ENCODE data around the gene IFRD1.

Gene IFRD1

DNA sequence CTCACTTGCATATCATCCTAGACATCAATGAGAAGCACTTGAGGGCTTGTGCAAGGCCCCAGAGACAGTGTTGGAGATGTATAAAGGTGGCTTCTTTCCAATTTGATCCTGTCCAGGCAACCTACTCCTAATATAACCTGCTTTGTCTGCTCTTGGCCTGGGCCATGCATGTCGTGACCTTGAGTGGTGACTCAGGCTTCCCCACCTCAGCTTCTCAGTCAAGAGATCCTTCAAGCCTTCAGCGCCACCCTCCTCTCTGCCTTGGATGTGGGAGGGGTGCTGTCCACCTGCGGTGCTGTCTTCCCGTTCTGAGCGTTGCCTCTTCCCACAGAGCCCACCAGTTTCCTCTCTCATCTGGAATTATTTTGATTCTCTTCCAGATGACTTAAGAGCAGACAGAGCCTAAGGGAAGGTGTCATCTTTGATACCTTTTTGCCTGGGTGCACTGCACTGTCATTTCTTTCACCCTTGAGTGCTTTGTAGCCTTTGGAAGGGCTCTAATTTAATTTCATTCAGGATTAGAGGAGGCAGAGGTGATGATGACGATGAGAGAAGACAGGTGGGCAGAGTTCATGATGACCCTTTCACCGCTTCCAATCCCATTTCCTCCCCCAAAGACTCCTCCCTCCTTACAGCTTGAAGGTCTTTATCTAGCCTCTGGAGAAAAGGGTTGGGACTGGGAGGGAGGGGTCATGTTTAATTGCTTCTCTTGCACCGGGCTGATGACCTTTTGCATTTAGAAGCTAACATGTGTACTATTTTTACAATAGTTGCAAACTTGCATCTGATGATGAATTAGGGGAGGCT, 37.4 kb downstream of the IFRD1 start:
- no peak for DNase-seq (ENCODE audit: low read depth in 3 of 3)

GRCh38 chr7:112488264-112488552, 37.9 kb downstream of the IFRD1 start:
- no peak for DNase-seq (ENCODE audit: low read depth in 3 of 3)

DNA sequence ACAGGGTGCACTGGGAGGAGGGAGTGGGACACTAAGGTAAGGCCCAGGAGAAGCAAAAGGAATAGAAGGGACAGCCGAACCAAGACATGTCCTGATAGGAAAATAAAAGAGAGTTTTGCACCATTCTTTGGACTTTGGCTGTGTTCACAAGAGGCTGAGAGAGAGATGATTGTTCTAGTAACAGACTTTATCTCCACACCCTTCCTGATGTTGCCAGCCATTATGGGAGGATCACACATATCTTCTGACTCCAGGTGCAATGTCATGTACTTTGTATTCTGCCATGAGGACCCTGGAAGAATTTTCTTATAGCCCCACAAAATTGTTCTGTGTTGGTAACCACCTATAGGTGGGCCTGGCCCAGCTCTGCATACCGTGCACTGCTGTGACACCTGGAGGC, 41.9 kb downstream of the IFRD1 start:
- no peak for DNase-seq (ENCODE audit: low read depth in 3 of 3)

DNA sequence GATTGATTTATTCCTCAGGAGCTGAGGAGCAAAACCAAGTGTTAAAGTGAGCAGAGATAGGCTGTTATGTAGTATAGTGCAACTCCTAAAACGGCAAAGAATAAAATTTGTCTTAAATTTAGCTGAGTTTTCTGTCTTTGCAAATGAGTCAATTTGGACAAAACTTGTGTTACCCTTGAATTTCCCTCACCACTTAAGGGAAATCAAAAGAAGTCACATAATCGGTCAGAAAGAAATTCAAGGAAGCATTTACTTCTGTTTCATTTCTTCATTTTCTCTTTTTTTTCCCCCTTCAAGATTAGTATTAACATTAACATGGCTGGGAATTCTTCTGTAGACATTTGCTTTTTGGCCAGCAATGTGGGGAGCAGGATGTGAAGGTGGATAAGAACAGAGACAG, 44.4 kb downstream of the IFRD1 start:
- no peak for DNase-seq (ENCODE audit: low read depth in 3 of 3)

- DNase-seq (ENCODE audit: low read depth in 3 of 3), result no peak
Observed at GRCh38 chr7:112495156-112495788, 45.0 kb downstream of the IFRD1 start.

DNA sequence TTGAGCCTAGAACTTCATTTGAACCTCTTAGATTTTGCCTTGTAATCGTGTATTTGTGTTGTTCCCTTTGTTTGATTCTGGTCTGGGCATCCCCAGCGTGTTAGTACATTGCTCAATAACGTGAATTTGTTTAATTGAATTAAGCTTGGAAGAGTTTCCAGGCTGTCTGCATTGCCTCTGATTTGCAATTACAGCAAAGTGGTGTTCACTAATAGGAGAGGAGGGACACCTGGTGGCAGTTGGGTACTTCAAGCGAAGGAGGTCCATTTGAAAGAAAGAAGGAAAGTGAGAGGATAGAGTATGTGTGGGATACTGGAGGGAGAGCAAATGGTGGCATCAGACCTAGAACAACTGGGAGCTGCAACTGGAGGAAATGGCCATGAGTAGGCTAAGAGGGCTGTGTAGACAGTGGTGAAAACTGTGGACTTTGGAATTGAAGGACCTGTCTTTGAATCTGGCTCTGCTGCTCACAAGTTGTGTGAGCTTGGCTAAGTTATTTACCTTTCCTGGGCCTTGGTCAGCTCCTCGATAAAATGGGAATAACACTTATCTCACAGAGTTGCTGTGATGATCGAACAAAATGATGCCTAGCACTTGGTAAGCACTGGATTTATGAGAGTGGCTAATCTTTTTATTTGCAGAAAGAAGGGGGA, 45.7 kb downstream of the IFRD1 start:
- peak in 2 of 3 experiments; percentile 7 to 8 for DNase-seq (ENCODE audit: low read depth in 3 of 3)

DNA sequence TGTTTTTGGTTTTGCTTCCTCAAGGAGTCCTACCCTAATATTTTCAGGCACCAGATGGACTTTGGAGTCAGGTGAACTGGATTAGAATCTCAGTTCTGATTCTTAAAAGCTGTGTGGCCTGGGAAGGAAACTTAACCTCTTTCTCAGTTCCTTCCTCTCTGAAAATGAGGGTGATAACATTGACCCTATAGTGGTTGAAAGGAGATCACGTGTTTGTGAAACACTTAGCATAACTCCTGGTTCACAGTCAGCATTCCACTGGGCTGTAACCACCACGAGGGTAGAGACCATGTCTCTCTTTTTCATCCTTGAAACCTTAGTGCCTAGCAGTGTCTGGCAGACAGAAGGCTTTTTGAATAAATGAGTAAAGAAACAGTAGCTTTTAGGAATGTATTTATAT, 47.2 kb downstream of the IFRD1 start:
- no peak for DNase-seq (ENCODE audit: low read depth in 3 of 3)

- no peak for DNase-seq (ENCODE audit: low read depth in 3 of 3)
Observed at GRCh38 chr7:112500619-112501018, 50.4 kb downstream of the IFRD1 start.

DNA sequence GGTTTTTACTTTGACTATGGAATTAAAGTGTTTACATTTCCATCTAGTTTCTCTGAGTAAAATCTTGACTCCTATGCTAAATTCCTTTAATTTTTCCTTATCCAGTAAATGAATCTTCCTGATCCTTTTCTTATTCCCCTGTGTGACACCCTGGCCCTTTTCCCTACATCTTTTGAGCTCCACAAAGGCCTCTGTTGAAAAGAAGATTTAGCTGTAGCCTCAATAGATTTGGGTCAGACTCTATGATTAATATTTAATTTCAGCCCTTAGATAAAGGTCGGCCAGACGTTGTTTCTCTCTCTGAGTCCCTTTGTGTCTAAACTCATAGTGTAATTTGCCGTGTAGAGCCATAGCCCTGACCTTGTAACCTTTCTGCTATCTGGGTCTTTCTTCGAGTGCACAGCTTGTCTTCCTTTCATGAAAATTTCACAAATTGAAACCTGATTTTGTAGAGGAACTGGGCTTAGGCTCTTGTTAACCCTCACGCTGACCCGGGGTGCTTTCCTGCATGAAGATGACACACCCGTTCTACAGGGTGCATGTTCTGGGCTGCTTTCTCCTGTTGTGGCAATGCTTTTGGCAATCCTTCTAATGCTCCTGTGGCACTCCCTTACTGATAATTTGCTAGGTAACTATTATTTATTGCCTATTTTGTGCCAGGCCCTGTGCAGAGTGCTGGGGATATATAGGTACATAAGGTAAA, 51.7 kb downstream of the IFRD1 start:
- no peak for DNase-seq (ENCODE audit: low read depth in 3 of 3)

DNA sequence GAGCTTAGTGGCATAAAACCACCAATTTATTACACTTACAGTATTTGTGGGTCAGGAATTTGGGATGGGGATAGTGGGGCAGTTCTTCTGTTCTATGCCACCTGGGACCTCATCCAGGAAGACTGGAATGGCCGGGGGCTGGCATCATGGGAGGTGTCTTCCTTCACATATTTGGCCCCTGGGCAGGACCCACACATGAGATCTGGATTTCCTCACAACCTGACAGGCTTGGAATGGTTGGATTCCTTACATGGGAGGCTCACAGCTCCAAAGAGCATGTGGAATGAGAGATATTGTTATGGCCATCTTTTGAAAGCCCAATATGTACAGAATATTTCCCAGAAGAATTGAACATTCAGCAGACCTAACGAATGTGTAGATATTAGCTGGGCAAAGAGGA, 52.4 kb downstream of the IFRD1 start:
- no peak for DNase-seq (ENCODE audit: low read depth in 3 of 3)

GRCh38 chr7:112503361-112503972, 53.2 kb downstream of the IFRD1 start:
- DNase-seq (ENCODE audit: low read depth in 3 of 3), result no peak

- DNase-seq (ENCODE audit: low read depth in 3 of 3), result no peak
Observed at GRCh38 chr7:112504093-112504695, 53.9 kb downstream of the IFRD1 start.

GRCh38 chr7:112505495-112505894, 55.2 kb downstream of the IFRD1 start:
- no peak for DNase-seq (ENCODE audit: low read depth in 3 of 3)

GRCh38 chr7:112508404-112508803, 58.1 kb downstream of the IFRD1 start:
- DNase-seq (ENCODE audit: low read depth in 3 of 3), result no peak

DNA sequence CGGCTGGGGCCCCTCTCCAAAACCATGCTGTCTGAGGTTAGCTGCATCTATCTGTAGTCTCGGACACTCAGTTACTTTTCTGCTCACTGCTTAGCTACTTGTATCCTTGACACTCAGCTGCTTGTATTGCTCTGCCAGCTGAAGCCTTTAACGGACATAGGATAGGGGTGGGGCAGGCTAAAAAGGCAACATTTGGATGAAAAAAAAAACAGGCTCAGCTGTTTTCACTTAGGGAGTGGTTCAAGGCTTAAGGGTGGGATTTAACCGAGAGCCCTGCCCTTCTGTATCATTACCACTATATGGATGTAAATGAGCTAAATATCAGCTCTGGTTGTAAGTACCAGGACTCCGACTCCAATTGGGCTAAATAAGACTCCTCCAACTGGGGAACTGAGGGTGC, 59.1 kb downstream of the IFRD1 start:
- DNase-seq (ENCODE audit: low read depth in 3 of 3), result no peak

DNA sequence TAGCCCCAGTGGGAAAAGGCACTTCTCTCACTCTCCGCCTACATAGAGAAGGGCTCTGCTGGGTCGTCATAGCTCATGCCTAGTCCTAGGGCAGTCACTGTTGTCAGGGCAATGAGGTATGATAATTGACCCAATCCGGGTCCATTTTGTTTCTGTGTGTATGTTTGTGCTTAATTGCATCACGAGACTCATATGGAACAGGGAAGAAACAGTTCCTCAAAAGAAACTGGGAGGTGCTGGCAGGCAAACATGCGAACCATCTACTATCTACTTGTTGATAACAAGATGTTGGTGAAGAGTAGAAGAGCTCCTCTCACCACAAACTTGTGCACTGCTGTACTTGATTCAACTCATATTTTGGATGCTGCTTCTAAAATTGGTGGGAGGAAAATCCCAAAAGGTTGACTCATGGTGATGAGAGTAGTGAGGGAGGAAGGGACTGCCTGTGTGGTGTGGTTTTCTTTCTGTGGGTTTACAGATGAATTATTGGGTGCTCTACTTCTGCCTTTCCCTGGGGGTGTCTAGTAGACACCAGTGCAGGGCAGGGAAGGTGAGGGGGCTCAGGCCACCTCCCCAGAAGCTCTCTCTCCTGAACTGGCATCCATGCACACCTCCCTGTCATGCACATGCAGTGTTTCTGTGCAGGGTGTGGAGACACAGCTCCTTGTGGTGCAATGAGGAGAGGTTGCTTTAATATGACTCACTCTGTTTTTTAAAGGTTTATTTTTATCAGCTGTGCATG, 59.9 kb downstream of the IFRD1 start:
- no peak for DNase-seq (ENCODE audit: low read depth in 3 of 3)

DNA sequence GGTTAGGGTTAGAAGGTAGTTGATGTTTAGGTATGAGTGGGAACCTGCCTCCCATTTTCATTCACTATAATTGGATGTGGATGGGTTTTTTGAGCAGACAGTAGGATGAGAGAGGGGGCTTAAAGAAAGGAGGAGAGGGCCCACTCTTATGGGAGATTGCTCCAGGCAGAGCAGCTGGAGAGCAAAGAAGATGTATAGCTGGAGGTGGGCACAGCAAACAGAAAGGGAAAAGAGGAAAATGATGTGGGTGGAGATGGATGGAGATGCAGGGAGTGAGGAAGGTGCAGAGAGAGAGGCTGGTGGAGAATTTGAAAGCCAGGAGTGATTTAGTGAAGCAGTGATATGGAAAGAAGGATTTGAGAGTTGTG, 60.5 kb downstream of the IFRD1 start:
- DNase-seq (ENCODE audit: low read depth in 3 of 3), result no peak

DNA sequence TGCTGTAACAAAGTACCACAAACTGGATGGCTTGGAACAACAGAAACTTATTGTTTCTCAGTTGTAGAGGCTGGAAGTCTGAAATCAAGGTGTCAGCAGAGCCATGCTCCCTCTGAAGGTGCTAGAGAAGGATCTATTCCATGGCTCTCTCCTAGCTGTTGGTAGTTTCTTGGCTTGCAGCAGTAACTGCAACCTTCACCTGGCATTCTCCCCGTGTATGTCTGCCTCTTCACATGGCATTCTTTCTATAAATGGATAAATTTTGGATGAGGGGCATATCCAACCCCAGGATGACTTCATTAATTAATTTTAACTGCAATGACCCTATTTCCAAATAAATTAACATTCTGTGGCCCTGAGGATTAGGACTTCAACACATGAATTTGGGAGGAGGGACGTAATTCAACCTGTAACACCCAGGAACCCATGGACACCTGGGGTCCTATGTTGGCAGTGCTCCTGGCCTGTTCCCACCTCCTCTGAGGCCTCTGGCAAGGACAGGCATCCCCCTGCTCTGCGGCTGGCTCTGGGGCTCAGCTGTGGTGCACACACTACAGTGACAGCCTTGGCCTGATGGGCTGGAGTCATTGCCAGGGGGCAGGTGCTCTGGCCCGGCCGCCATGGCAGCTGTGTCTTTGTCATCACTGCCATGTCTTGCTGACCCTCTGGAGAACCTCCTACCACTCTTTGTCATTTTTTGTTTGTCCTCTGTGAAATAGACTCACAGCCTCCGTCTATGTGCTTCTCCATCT, 61.4 kb downstream of the IFRD1 start:
- DNase-seq (ENCODE audit: low read depth in 3 of 3), result no peak

DNA sequence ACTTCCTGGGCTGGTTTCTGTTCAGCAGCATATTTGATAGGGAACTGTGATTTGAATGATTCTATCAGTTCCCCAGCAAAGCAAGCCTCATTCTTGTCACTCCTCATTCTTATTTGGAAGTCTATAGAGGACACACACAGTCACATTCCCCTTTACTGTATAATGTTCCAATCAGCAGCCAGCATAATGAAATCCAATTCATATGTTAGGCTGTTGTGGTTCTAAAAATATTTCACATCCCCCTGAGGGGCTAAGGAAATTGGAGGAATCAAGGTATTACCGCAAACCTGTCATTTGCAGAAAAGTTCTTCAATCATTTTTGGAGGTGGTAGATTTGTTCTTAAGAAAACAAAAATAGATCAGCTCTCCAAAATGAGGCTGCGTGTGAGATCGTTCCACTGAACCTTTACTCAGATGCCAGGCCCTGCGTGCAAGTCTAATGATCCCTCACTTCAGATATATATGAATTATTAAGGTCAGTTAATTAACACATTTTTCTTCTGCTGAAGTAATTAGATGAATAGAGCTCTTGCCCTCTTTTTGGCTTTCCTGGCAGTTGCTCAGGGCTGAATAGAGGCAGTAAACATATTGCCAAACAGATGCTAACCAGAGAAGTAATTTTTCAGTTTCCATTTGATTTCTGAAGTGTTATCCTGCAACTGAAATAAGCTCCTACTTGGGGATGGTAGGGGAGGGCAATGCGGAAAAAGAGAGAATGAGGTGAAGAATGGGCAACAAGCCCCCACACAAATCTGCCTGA, 62.4 kb downstream of the IFRD1 start:
- no peak for DNase-seq (ENCODE audit: low read depth in 3 of 3)

DNA sequence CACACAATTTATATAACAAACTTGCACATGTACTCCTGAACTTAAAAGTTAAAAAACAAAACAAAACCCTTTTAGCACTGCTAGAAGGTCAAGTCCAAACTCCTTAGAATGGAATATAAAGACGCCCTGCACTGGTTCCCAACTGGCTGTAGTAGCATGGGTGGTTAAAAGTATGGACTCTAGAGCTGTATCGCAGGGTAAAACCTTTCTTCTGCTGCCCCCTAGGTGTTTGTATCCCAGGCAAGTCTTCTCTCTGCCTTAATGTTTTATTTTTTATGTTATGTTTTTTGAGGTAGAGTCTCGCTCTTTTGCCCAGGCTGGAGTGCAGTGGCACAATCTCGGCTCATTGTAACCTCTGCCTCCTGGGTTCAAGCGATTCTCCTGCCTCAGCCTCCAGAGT, 65.7 kb downstream of the IFRD1 start:
- DNase-seq (ENCODE audit: low read depth in 3 of 3), result no peak
